Esophagus (tissue), 2 donors: Measurements from ENCODE around the gene SLC30A1. TPM values are rescaled to one million over a fixed set of nuclear protein-coding genes. Genes with fewer than 3 reads are reported as not detected.
A peak's percentile ranks its signal among the peaks of the same experiment; 100 is the strongest.

Source experiments
- H3K27ac ChIP-seq, 2 donors: one replicate each; pipeline ENCODE4 v1.5.1; 2013; ENCODE audit warnings: low read depth in 2 of 2, mild to moderate bottlenecking in 2 of 2, inconsistent platforms in 1 of 2, low read length in 1 of 2, moderate library complexity in 1 of 2
- H3K27me3 ChIP-seq, 2 donors: one replicate each; pipeline ENCODE4 v1.6.1; 2013; ENCODE audit warnings: low read length in 2 of 2, control low read depth in 1 of 2, mild to moderate bottlenecking in 1 of 2; ENCODE audit not compliant: insufficient read depth in 2 of 2, control insufficient read depth in 1 of 2
- H3K36me3 ChIP-seq, 2 donors: one replicate each; pipeline ENCODE4 v1.6.1; 2013; ENCODE audit warnings: low read length in 1 of 2; ENCODE audit not compliant: control insufficient read depth in 2 of 2, insufficient read depth in 2 of 2
- H3K4me1 ChIP-seq, 2 donors: one replicate each; pipeline ENCODE4 v1.6.1; 2013; ENCODE audit warnings: low read length in 1 of 2; ENCODE audit not compliant: control insufficient read depth in 2 of 2, insufficient read depth in 2 of 2
- H3K4me3 ChIP-seq, 2 donors: one replicate each; pipeline ENCODE4 v1.5.1; 2013; ENCODE audit warnings: low read length in 2 of 2, mild to moderate bottlenecking in 2 of 2, low read depth in 1 of 2, moderate library complexity in 1 of 2
- H3K9me3 ChIP-seq, 2 donors: one replicate each; pipeline ENCODE4 v1.6.1; 2013; ENCODE audit warnings: mild to moderate bottlenecking in 2 of 2, low read depth in 1 of 2, low read length in 1 of 2, moderate library complexity in 1 of 2; ENCODE audit not compliant: control insufficient read depth in 2 of 2, insufficient read depth in 1 of 2
- WGBS, 2 donors: extraction: QIAGEN DNeasy Blood & Tissue Kit; methylation state at CpG; one replicate each; pipeline ENCODE4 v1.1.7; 2013; 5-methylcytosine and 5-hydroxymethylcytosine counted together
- polyA plus RNA-seq, 2 donors: library from polyadenylated mRNA; stranded (reverse); fragments of 200-250 nt; gene quantifications; one replicate each; pipeline ENCODE4 v1.2.3, GENCODE V29; 2013
- donor health status: healthy with polysubstance abuse.
- donor health status: Bipolar disorder and iron deficiency.

The SLC30A1 gene
- polyA plus RNA-seq, 2 donors = 2.6 to 3.5 TPM

- H3K36me3 ChIP-seq = no peaks in the 10 kb centered on the region
- no peak overlapping the region for H3K27ac ChIP-seq
- 57 to 60% methylated on average over 6 of the region's 6 CpGs for WGBS, 2 donors
- no peaks in the 10 kb centered on the region for H3K27me3 ChIP-seq
- H3K9me3 ChIP-seq = no peaks in the 10 kb centered on the region
- peaks cover 0 to 4% of the 10 kb centered on the region in 2 donors for H3K4me1 ChIP-seq
- no peak overlapping the region for H3K4me3 ChIP-seq
Measured at GRCh38 chr1:211589782-211590721, 11.1 kb upstream of the SLC30A1 start.

DNA sequence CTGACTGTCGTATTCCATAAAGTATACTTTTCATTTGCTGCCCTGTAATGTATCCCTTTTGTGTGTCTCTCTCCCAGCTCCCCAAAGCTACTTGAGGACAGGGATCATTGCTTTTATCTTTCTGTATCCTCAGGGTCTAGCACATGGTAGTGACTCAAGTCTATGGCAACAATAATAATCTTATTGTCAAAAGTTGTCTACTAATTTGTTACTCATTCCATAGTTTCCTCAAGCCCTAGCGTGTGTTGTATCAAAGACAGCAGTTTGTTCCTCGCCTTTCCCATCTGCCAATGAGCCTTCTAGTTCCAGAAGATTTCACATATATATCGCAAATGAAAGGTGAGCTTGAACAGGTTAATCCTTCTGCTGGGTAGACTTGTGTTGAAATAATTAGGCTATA is 9.8 kb upstream of the SLC30A1 start:
- Histone ChIP-seq H3K36me3 (no peaks in the 10 kb centered on the region), H3K27me3 (no peaks in the 10 kb centered on the region), H3K27ac (no peak overlapping the region), H3K4me1 (peaks cover 2 to 4% of the 10 kb centered on the region in 2 donors), H3K4me3 (no peak overlapping the region), H3K9me3 (no peaks in the 10 kb centered on the region)
- 81 to 86% methylated on average over 4 of the region's 4 CpGs for WGBS, 2 donors

DNA sequence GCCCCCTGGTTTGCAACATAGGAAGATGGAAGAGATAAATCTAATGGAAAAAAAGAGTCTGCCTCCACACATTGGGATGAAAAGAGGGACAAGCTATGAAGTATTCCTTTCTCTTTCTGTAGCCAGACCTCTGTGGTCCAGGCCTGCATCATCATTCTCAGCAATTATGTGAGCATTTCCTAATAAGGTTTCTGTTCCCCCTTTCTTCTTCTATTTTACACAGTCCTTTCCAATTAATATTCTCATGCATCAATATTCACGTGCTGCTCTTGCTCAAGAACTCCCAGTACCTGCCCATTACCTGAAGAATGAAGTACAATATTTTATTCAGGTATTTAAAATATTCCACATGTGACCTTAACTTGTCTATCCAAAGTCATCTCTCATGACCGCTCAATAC is 8.2 kb upstream of the SLC30A1 start:
- Histone ChIP-seq H3K27me3 (no peaks in the 10 kb centered on the region), H3K36me3 (no peaks in the 10 kb centered on the region), H3K27ac (no peak overlapping the region), H3K4me1 (peaks cover 3 to 4% of the 10 kb centered on the region in 2 donors), H3K4me3 (no peak overlapping the region), H3K9me3 (no peaks in the 10 kb centered on the region)
- 91 to 92% methylated on average over 2 of the region's 2 CpGs for WGBS, 2 donors

- H3K4me1 ChIP-seq = peaks cover 3 to 4% of the 10 kb centered on the region in 2 donors
- H3K36me3 ChIP-seq = no peaks in the 10 kb centered on the region
- H3K27me3 ChIP-seq = no peaks in the 10 kb centered on the region
- H3K9me3 ChIP-seq = no peaks in the 10 kb centered on the region
- WGBS, 2 donors = 81 to 86% methylated on average over 4 of the region's 4 CpGs
- H3K27ac ChIP-seq = no peak overlapping the region
- no peak overlapping the region for H3K4me3 ChIP-seq
Measured at GRCh38 chr1:211586538-211586937, 7.6 kb upstream of the SLC30A1 start.

DNA sequence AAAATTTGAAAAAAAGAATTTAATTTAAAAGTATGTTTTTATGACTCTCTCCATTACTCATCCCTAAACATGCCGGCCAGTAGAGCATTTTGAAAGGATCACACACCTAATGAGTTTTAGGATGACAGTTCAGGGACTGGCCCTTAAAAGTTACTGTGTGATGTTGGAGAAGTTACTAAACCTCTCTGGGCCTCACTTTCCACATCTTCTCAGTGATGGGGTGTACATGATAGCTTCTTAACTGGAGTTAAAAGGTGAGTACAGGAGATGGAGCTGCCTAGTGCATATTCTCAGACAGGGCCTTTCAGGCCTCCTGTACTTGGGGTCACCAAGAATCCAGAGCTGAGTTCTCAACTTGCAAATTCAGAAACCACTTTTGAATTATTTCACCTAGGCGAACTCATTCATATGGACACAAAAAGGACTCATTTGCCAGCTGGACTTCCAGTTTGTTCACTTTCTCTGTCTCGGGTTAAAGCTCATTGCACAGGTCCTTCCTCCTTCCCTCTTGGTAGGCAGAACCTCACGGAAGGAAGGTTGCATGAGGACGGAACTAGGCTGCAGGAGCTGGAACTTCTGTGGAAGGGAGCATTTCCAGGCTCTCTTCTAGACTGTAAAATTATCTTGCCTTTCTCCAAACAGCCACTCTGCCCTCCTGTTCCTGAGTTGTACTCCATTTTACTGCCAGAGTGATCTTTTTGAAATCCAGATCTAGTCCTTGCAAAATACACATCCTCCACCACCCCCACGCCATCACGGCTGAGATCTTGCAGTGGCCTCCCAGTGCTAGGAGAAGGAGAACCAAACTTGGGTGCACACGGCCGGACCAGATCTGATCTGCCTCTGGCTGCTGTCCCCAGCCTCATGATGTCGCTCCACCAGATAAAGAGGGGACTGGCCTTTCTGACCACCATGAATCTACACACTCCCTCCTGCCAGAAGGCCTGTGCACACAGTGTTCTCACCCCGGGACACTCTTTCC is 4.3 kb upstream of the SLC30A1 start:
- Histone ChIP-seq H3K27me3 (no peaks in the 10 kb centered on the region), H3K4me1 (peaks cover 2 to 3% of the 10 kb centered on the region in 2 donors), H3K36me3 (no peaks in the 10 kb centered on the region), H3K4me3 (no peak overlapping the region), H3K9me3 (no peaks in the 10 kb centered on the region), H3K27ac (no peak overlapping the region)
- WGBS, 2 donors = 84 to 88% methylated on average over 11 of the region's 11 CpGs

DNA sequence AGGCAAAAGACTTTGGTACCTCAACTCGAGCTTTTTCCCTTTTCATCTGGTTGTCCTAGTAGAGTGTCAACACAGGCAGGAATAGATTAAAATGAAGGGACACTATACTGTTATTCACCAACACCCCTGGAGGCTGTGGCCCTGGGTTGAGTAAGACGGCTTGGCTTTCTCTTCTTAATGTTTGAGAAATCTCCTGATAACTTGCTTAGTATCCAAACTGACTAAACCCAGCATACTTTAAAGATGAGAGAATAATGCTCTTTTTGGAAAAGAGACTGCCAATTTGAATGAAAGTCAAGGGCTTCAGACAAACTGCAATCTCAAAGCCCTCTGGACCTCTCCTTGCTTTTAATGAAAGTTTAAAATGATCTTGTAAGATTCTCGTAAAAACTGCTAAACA is 2.6 kb upstream of the SLC30A1 start:
- H3K9me3 ChIP-seq = no peaks in the 10 kb centered on the region
- H3K4me3 ChIP-seq = no peak overlapping the region
- H3K36me3 ChIP-seq = no peaks in the 10 kb centered on the region
- H3K4me1 ChIP-seq = peaks cover 2 to 3% of the 10 kb centered on the region in 2 donors
- 70 to 71% methylated on average over 3 of the region's 3 CpGs for WGBS, 2 donors
- H3K27ac ChIP-seq = peak overlapping the region in 1 of 2 donors; percentile 12
- H3K27me3 ChIP-seq = no peaks in the 10 kb centered on the region

DNA sequence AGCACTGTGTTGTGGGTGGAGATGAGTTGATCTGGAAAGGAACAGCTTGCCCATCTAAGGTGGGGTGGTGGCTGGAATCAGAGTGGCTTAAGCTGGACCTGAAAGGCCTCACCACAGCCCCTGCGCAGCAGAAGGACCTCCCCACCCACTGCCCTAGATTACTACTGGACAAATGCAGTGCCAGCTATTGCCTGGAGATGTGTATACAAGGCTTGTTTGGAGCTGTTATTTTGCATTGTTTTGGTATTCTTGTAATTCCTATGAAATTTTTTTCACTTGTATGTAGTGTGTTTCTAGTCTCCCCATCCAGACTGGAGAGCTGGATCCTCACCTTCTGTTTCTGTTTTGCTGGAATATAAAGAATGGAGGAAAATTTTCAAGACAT is 1.3 kb upstream of the SLC30A1 start:
- Histone ChIP-seq H3K4me3 (no peak overlapping the region), H3K27me3 (no peaks in the 10 kb centered on the region), H3K4me1 (peaks cover 2 to 3% of the 10 kb centered on the region in 2 donors), H3K36me3 (peaks cover 0 to 2% of the 10 kb centered on the region in 2 donors), H3K27ac (peak overlapping the region in 1 of 2 donors; percentile 49), H3K9me3 (no peaks in the 10 kb centered on the region)
- whole genome bisulfite sequencing, 2 donors = 82 to 89% methylated on average over 1 of the region's 1 CpG

DNA sequence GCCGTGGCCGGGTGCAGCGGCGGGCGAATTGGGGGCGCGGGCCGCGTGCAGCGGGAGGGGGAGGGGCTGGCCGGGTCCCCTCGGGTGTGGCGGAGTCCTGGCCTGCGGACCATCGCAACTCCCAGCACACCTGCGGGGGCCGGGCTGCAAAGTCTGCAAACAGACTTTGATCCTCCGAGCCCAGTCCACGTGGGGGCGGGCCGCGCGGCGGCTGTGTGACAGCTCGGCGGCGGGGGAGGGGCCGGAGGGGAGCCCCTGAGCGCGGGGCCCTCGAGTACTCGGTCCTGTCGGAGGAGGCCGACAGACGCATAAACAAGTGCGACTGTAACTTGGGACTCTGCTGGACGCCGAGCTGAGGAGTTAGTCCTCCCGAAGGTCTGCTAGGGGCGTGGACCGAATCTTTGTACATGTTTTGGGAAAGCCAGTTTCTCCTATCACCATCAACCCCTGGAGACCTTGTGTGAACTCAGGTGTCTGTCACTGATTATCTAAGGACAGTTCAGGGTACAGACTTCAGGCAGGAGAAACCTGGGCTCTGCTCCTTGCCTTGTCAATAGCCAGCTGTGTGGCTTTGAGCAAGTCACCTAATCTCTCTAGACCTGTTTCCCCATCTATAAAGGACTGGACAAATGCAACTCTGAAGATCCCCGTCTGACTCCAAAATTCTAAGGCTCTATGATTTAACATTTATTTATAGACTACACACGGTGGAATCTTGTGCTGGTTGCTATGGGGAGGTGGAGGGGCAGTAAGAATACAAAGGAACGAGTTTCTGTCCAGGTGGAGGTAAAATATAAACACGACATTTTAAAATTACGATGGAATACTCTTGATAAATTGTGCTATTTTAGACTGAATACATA is 710 bp upstream of the SLC30A1 start:
- Histone ChIP-seq H3K27me3 (no peaks in the 10 kb centered on the region), H3K4me3 (peak overlapping the region; percentile 55 to 84), H3K4me1 (peaks cover 2 to 3% of the 10 kb centered on the region in 2 donors), H3K9me3 (no peaks in the 10 kb centered on the region), H3K27ac (peak overlapping the region; percentile 44 to 62), H3K36me3 (peaks cover 0 to 2% of the 10 kb centered on the region in 2 donors)
- WGBS, 2 donors = 5 to 6% methylated on average over 38 to 46 of the region's 46 CpGs
